T-helper 17 cell (primary cell): ENCODE measurements around the gene ADAM10. TPM values are rescaled to one million over a fixed set of nuclear protein-coding genes. Genes with fewer than 3 reads are reported as not detected.

Source experiments
- ATAC-seq: fragments of 150-1000 bp; cut with Tn5 transposase; 2 replicates; pipeline ENCODE4 v1.10.0; 2021; ENCODE audit warnings: mild to moderate bottlenecking, moderate library complexity
- DNase-seq, 3 donors: peaks; one replicate each; pipeline versions ENCODE4 v3.0.0 to v3.0.0-alpha.2; 2020 to 2021
- H3K9me3 ChIP-seq: one replicate; pipeline ENCODE4 v1.7.0; 2013; ENCODE audit warnings: low read length, mild to moderate bottlenecking; ENCODE audit not compliant: control insufficient read depth, poor library complexity, severe bottlenecking
- H3K27ac Mint-ChIP-seq: one replicate; pipeline ENCODE4 v1.8.0; 2022; ENCODE audit warnings: mild to moderate bottlenecking, moderate library complexity, mixed read lengths
- H3K27me3 Mint-ChIP-seq: one replicate; pipeline ENCODE4 v1.8.0; 2022; ENCODE audit warnings: mixed read lengths
- H3K36me3 Mint-ChIP-seq: one replicate; pipeline ENCODE4 v1.8.0; 2022; ENCODE audit warnings: low read depth, mixed read lengths
- H3K4me1 Mint-ChIP-seq: one replicate; pipeline ENCODE4 v1.8.0; 2022; ENCODE audit warnings: mild to moderate bottlenecking, mixed read lengths
- H3K4me3 Mint-ChIP-seq: one replicate; pipeline ENCODE4 v1.8.0; 2022; ENCODE audit warnings: mild to moderate bottlenecking, moderate library complexity, mixed read lengths
- total RNA-seq, 4 donors: library from RNA in 2 of 4; stranded (reverse) in 2 of 4; gene quantifications; one replicate each; pipeline ENCODE4 v1.2.3 and lab custom pipeline; 2022 to 2026

Gene ADAM10
- total RNA-seq, 2 donors from 2014 or later: 137 to 142 TPM

DNA sequence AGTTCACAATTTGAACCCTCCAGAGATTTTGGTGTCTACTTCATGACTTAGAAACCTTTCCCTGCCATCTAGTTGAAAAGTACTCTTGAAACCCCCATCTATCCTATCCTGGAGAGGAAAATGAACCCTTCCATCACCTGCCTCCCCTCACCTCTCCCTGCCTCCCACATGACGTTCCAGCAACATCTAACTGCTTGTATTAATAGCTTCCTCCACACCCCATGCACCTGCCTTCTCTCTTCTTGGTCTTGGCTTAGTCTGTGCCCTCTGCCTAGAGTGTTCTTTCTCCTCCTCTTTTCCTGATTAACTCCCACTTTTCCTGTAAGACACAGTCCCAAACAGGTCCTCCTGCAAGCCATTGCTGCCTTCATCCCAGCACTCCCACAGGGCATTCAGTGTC lies 210.0 kb downstream of the ADAM10 start:
- ATAC-seq (no peak), DNase-seq (no peak)
- no peak overlapping the region for H3K27ac Mint-ChIP-seq
- H3K4me1 Mint-ChIP-seq: peaks cover 2% of the 10 kb centered on the region
- no peaks in the 10 kb centered on the region for H3K9me3 ChIP-seq
- no peaks in the 10 kb centered on the region for H3K36me3 Mint-ChIP-seq
- no peaks in the 10 kb centered on the region for H3K27me3 Mint-ChIP-seq
- no peak overlapping the region for H3K4me3 Mint-ChIP-seq

DNA sequence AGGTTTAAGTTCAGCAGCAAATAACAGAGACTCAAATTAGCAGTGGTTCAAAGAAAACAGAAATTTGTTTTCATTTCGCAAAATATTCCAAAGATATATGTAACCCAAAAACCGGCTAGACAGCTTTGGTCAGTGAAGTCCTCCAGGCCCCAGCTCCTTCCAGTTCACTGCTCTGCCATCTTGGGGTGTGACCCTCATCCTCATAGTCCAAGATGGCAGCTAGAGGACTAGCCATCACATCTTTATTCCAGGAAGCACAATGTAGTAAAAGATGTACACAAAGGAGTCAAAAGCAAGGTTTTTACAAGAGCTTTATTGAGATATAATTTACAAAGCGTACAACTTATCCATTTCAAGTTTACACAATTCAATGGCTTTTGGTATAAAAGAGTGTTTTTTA lies 210.6 kb downstream of the ADAM10 start:
- ATAC-seq: no peak
- peaks cover 2% of the 10 kb centered on the region for H3K4me1 Mint-ChIP-seq
- no peaks in the 10 kb centered on the region for H3K9me3 ChIP-seq
- DNase-seq: no peak
- H3K36me3 Mint-ChIP-seq: no peaks in the 10 kb centered on the region
- H3K4me3 Mint-ChIP-seq: no peak overlapping the region
- H3K27ac Mint-ChIP-seq: no peak overlapping the region
- H3K27me3 Mint-ChIP-seq: no peaks in the 10 kb centered on the region

Other genes starting within 250 kb of the ADAM10 start
- 10 to 100 TPM; 13.3 to 17.9 TPM for gene MINDY2, start 21.6 kb upstream of the ADAM10 start, total RNA-seq
- gene SLTM, start 184.0 kb upstream of the ADAM10 start, total RNA-seq: 100 to 1,000 TPM; 174 to 209 TPM
- gene RNF111, start 238.0 kb upstream of the ADAM10 start, total RNA-seq: 10 to 100 TPM; 41.3 to 41.8 TPM